Vagina (tissue), 2 donors: ENCODE data around the gene C20orf144. TPM values are rescaled to one million over a fixed set of nuclear protein-coding genes. Genes with fewer than 3 reads are reported as not detected.
"Not testable (repeated sequence)": the region's sequence is repeated elsewhere in the genome, so short reads cannot be mapped to it uniquely, and the experiment has no call there.

Source experiments
- DNase-seq, 2 donors: peaks; one replicate each; pipeline ENCODE4 v3.0.0-alpha.2; 2017; ENCODE audit errors: extremely low spot score in 2 of 2
- H3K27ac ChIP-seq: fragments of 200-600 bp; sonication (generic); one replicate; pipeline ENCODE4 v1.5.1; 2019
- H3K27me3 ChIP-seq: fragments of 200-600 bp; sonication (generic); one replicate; pipeline ENCODE4 v1.5.1; 2019
- H3K36me3 ChIP-seq, 2 donors: fragments of 200-600 bp; sonication (generic); one replicate each; pipeline ENCODE4 v1.5.1; 2017 to 2019
- H3K4me1 ChIP-seq: fragments of 200-600 bp; sonication (generic); one replicate; pipeline ENCODE4 v1.5.1; 2019
- H3K4me3 ChIP-seq, 2 donors: fragments of 200-600 bp; sonication (generic); 1 replicate in 1 of 2; 2 replicates in 1 of 2; pipeline ENCODE4 v1.5.1; 2016 to 2019
- H3K9me3 ChIP-seq: fragments of 200-600 bp; sonication (generic); one replicate; pipeline ENCODE4 v1.5.1; 2019
- CTCF ChIP-seq, 3 experiments: fragments of 450-650 bp in 2 of 3; fragments of 200-600 bp in 1 of 3; sonication (generic) in 1 of 3; IDR thresholded peaks; one replicate each; pipeline ENCODE4 v1.5.1; 2017 to 2019; ENCODE audit warnings: antibody characterized with exemption in 3 of 3, mild to moderate bottlenecking in 2 of 3, moderate library complexity in 2 of 3
- POLR2A ChIP-seq, 2 donors: fragments of 450-650 bp; IDR thresholded peaks; one replicate each; pipeline ENCODE4 v1.6.1; 2017; ENCODE audit warnings: antibody characterized with exemption in 2 of 2, mild to moderate bottlenecking in 2 of 2, moderate library complexity in 2 of 2
- POLR2AphosphoS5 ChIP-seq, 2 donors: sonication (generic); formaldehyde crosslinking; IDR thresholded peaks; one replicate each; pipeline ENCODE4 v1.9.0; 2017; ENCODE audit warnings: antibody characterized with exemption in 2 of 2, mild to moderate bottlenecking in 2 of 2, low read depth in 1 of 2; ENCODE audit not compliant: insufficient read depth in 1 of 2
- intact Hi-C: fragments of 100-400 bp; cut with DNase I; formaldehyde crosslinking; loops from one replicate; pipeline ENCODE4 v1.15.1; 2023
- total RNA-seq: library from RNA; depleted of rRNA; stranded (reverse); fragments of >200 nt; gene quantifications from one replicate; pipeline ENCODE4 v1.2.3, GENCODE V29; 2016

The C20orf144 gene
- total RNA-seq, 1 donor from 2014 or later, result not detected

- Histone ChIP-seq H3K36me3 (no peaks in the 10 kb centered on the region), H3K4me1 (peaks cover 27% of the 10 kb centered on the region), H3K9me3 (no peaks in the 10 kb centered on the region), H3K27me3 (no peaks in the 10 kb centered on the region), H3K27ac (peak overlapping the region; percentile 73), H3K4me3 (no peak overlapping the region)
- intact Hi-C loops, result no loop called here
- no peak for DNase-seq
- TF ChIP-seq CTCF (IDR thresholded peaks at IDR 0.05) (no peak), POLR2A (IDR thresholded peaks at IDR 0.05) (no peak), POLR2AphosphoS5 (IDR thresholded peaks at IDR 0.05; ENCODE audit: insufficient read depth in 1 of 2, low read depth in 1 of 2) (no peak)
These were observed 32.5 kb downstream of the C20orf144 start for GRCh38 chr20:33694639-33695012.

- Histone ChIP-seq H3K9me3 (no peaks in the 10 kb centered on the region), H3K27me3 (no peaks in the 10 kb centered on the region), H3K36me3 (no peaks in the 10 kb centered on the region), H3K27ac (peak overlapping the region; percentile 84), H3K4me3 (no peak overlapping the region), H3K4me1 (peaks cover 27% of the 10 kb centered on the region)
- DNase-seq, result no peak
- intact Hi-C loops, result no loop called here
- TF ChIP-seq POLR2A (IDR thresholded peaks at IDR 0.05) (no peak), POLR2AphosphoS5 (IDR thresholded peaks at IDR 0.05; ENCODE audit: insufficient read depth in 1 of 2, low read depth in 1 of 2) (no peak), CTCF (IDR thresholded peaks at IDR 0.05) (no peak)
These were observed 34.3 kb downstream of the C20orf144 start for GRCh38 chr20:33696448-33696847.

GRCh38 chr20:33697129-33697528 lies 35.0 kb downstream of the C20orf144 start:
- TF ChIP-seq POLR2AphosphoS5 (IDR thresholded peaks at IDR 0.05; ENCODE audit: insufficient read depth in 1 of 2, low read depth in 1 of 2) (peak; percentile 34 to 79), POLR2A (IDR thresholded peaks at IDR 0.05) (no peak), CTCF (IDR thresholded peaks at IDR 0.05) (no peak)
- DNase-seq, result no peak
- Histone ChIP-seq H3K27me3 (no peaks in the 10 kb centered on the region), H3K27ac (peak overlapping the region; percentile 84), H3K4me3 (no peak overlapping the region), H3K36me3 (no peaks in the 10 kb centered on the region), H3K4me1 (peaks cover 27% of the 10 kb centered on the region), H3K9me3 (no peaks in the 10 kb centered on the region)
- intact Hi-C loops, result no loop called here

DNA sequence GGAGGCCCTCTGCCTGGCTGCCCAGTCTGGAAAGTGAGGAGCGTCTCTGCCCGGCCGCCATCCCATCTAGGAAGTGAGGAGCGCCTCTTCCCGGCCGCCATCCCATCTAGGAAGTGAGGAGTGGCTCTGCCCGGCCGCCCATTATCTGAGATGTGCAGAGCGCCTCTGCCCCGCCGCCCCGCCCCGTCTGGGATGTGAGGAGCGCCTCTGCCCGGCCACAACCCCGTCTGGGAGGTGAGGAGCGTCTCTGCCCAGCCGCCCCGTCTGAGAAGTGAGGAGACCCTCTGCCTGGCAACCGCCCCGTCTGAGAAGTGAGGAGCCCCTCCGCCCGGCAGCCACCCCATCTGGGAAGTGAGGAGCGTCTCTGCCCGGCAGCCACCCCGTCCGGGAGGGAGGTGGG lies 36.8 kb downstream of the C20orf144 start:
- intact Hi-C loops, H3K27ac ChIP-seq, H3K4me3 ChIP-seq, H3K9me3 ChIP-seq, DNase-seq, H3K36me3 ChIP-seq, H3K27me3 ChIP-seq: not testable (repeated sequence)
- peaks cover 22% of the 10 kb centered on the region for H3K4me1 ChIP-seq

DNA sequence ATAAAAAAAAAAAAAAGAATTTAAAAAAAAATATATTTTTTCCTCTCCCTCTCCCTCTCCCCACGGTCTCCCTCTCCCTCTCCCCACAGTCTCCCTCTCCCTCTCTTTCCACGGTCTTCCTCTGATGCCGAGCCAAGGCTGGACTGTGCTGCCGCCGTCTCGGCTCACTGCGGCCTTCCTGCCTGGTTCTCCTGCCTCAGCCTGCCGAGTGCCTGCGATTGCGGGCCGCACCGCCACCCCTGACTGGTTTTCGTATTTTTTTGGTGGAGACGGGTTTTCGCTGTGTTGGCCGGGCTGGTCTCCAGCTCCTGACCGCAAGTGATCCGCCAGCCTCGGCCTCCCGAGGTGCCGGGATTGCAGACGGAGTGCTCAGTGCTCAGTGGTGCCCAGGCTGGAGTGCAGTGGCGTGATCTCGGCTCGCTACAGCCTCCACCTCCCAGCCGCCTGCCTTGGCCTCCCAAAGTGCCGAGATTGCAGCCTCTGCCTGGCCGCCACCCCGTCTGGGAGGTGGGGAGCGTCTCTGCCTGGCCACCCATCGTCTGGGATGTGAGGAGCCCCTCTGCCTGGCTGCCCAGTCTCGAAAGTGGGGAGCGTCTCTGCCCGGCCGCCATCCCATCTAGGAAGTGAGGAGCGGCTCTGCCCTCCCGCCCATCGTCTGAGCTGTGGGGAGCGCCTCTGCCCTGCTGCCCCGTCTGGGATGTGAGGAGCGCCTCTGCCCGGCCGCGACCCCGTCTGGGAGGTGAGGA lies 38.7 kb downstream of the C20orf144 start:
- DNase-seq, H3K27ac ChIP-seq, H3K27me3 ChIP-seq, H3K36me3 ChIP-seq, intact Hi-C loops, H3K4me3 ChIP-seq, H3K9me3 ChIP-seq: not testable (repeated sequence)
- H3K4me1 ChIP-seq, result peaks cover 21% of the 10 kb centered on the region

DNA sequence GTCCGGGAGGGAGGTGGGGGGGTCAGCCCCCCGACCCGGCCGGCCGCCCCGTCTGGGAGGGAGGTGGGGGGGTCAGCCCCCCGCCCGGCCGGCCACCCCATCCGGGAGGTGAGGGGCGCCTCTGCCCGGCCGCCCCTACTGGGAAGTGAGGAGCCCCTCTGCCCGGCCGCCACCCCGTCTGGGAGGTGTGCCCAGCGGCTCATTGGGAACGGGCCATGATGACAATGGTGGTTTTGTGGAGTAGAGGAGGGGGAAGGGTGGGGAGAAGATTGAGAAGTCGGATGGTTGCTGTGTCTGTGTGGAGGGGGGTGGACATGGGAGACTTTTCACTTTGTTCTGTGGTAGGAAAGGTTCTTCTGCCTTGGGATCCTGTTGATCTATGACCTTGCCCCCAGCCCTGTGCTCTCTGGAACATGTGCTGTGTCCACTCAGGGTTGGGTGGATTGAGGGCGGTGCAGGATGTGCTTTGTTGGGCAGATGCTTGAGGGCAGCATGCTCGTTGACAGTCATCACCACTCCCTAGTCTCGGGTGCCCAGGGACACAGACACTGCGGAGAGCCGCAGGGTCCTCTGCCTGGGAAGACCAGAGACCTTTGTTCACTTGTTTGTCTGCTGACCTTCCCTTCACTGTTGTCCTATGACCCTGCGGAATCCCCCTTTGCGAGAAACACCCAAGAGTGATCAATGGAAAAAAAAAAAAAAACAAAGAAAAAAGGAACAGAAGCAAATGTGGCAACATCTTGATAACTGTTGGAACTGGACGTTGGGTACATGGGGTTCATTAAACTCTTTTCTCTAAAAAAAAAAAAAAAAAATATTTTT lies 39.7 kb downstream of the C20orf144 start:
- peaks cover 11% of the 10 kb centered on the region for H3K4me1 ChIP-seq
- intact Hi-C loops, result no loop called here
- TF ChIP-seq POLR2AphosphoS5 (IDR thresholded peaks at IDR 0.05; ENCODE audit: insufficient read depth in 1 of 2, low read depth in 1 of 2) (no peak), POLR2A (IDR thresholded peaks at IDR 0.05) (no peak), CTCF (IDR thresholded peaks at IDR 0.05) (no peak)

More for the DNA sequence above, 39.7 kb downstream of the C20orf144 start:
- H3K27ac ChIP-seq, result no peak overlapping the region
- peaks cover 0 to 7% of the 10 kb centered on the region in 2 donors for H3K36me3 ChIP-seq
- no peaks in the 10 kb centered on the region for H3K9me3 ChIP-seq
- DNase-seq, result no peak
- H3K4me3 ChIP-seq, result no peak overlapping the region
- no peaks in the 10 kb centered on the region for H3K27me3 ChIP-seq
